ENCODE results near the gene INPP5D.

INPP5D gene

GRCh38 chr2:233079953-233080835 lies 20.1 kb downstream of the INPP5D start:
- TF ChIP-seq ZNF70 (CRISPR knock-in tag; IDR thresholded peaks at IDR 0.05) (no peak), OSR1 (CRISPR knock-in tag; IDR thresholded peaks at IDR 0.05) (no peak), TOX (CRISPR knock-in tag; IDR thresholded peaks at IDR 0.05; ENCODE audit: borderline replicate concordance) (no peak), CSRNP3 (CRISPR knock-in tag; IDR thresholded peaks at IDR 0.05) (no peak)
- ATAC-seq, result no peak

- no peak for ATAC-seq
- TF ChIP-seq CSRNP3 (CRISPR knock-in tag; IDR thresholded peaks at IDR 0.05) (no peak), ZNF565 (CRISPR knock-in tag; conservative IDR thresholded peaks at IDR 0.05; ENCODE audit: low read depth) (no peak), TCF4 (CRISPR knock-in tag; IDR thresholded peaks at IDR 0.05; ENCODE audit: borderline replicate concordance) (no peak), CSDC2 (CRISPR knock-in tag; IDR thresholded peaks at IDR 0.05) (no peak), GLIS3 (CRISPR knock-in tag; IDR thresholded peaks at IDR 0.05) (no peak), POU6F1 (CRISPR knock-in tag; IDR thresholded peaks at IDR 0.05; ENCODE audit: borderline replicate concordance, low read depth) (no peak), OSR1 (CRISPR knock-in tag; IDR thresholded peaks at IDR 0.05) (no peak), SNAI2 (CRISPR knock-in tag; IDR thresholded peaks at IDR 0.05) (no peak), ZNF70 (CRISPR knock-in tag; IDR thresholded peaks at IDR 0.05) (no peak), RARB (CRISPR knock-in tag; IDR thresholded peaks at IDR 0.05) (no peak), ARNTL (CRISPR knock-in tag; IDR thresholded peaks at IDR 0.05; ENCODE audit: borderline replicate concordance, low read depth) (no peak), ZNF8 (CRISPR knock-in tag; IDR thresholded peaks at IDR 0.05) (no peak), ZC3H10 (CRISPR knock-in tag; IDR thresholded peaks at IDR 0.05) (no peak)
Observed at GRCh38 chr2:233080836-233081229, 20.7 kb downstream of the INPP5D start.

GRCh38 chr2:233081232-233081730 lies 21.1 kb downstream of the INPP5D start:
- TF ChIP-seq CSDC2 (CRISPR knock-in tag; IDR thresholded peaks at IDR 0.05) (no peak), TCF4 (CRISPR knock-in tag; IDR thresholded peaks at IDR 0.05; ENCODE audit: borderline replicate concordance) (no peak), ARNTL (CRISPR knock-in tag; IDR thresholded peaks at IDR 0.05; ENCODE audit: borderline replicate concordance, low read depth) (no peak), ZNF8 (CRISPR knock-in tag; IDR thresholded peaks at IDR 0.05) (no peak), ZC3H10 (CRISPR knock-in tag; IDR thresholded peaks at IDR 0.05) (no peak), OSR1 (CRISPR knock-in tag; IDR thresholded peaks at IDR 0.05) (no peak), BACH2 (CRISPR knock-in tag; IDR thresholded peaks at IDR 0.05; ENCODE audit: borderline replicate concordance) (no peak), TSHZ2 (CRISPR knock-in tag; IDR thresholded peaks at IDR 0.05) (no peak)
- ATAC-seq, result no peak

- no peak for TF ChIP-seq CSRNP3 (CRISPR knock-in tag; IDR thresholded peaks at IDR 0.05)
- no peak for TF ChIP-seq CREB5 (CRISPR knock-in tag; IDR thresholded peaks at IDR 0.05; ENCODE audit: low read depth)
- TF ChIP-seq PPARA (CRISPR knock-in tag; IDR thresholded peaks at IDR 0.05; ENCODE audit: borderline replicate concordance), result no peak
- TF ChIP-seq ARNTL (CRISPR knock-in tag; IDR thresholded peaks at IDR 0.05; ENCODE audit: borderline replicate concordance, low read depth), result no peak
- no peak for TF ChIP-seq GLIS3 (CRISPR knock-in tag; IDR thresholded peaks at IDR 0.05)
- TF ChIP-seq CSDC2 (CRISPR knock-in tag; IDR thresholded peaks at IDR 0.05), result no peak
- no peak for TF ChIP-seq ZNF70 (CRISPR knock-in tag; IDR thresholded peaks at IDR 0.05)
- no peak for TF ChIP-seq ZFP30 (CRISPR knock-in tag; IDR thresholded peaks at IDR 0.05)
- TF ChIP-seq ESRRG (CRISPR knock-in tag; IDR thresholded peaks at IDR 0.05), result no peak
- no peak for TF ChIP-seq ZC3H10 (CRISPR knock-in tag; IDR thresholded peaks at IDR 0.05)
- no peak for TF ChIP-seq ZNF565 (CRISPR knock-in tag; conservative IDR thresholded peaks at IDR 0.05; ENCODE audit: low read depth)
- ATAC-seq, result no peak
Observed at GRCh38 chr2:233081731-233082221, 21.6 kb downstream of the INPP5D start.

Data from SK-N-SH treated with all-trans-retinoic acid at 6 μM for 48 hours (cell line).